NCI-H1048 (cell line): ENCODE measurements around the gene KDSR.

ENCODE experiments used
- DNase-seq: peaks from one replicate; lab custom pipeline; 2025; lab: John Stamatoyannopoulos, UW

Gene KDSR

GRCh38 chr18:63321291-63321690, 45.7 kb downstream of the KDSR start:
- DNase-seq = no peak

DNA sequence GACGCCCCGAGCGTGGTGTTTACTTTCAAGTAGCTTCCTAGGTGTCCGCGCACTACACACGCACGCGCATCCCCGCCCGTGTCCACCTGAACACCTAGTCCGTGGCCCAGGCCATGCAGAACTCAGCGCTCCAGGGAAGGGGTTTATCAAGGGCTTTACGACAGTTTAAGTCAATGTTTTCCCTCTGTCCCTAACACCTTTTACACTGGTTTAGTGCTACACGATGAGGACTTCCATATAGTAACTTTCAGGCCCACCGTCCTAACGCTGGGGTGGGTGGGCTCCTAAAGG, 46.1 kb downstream of the KDSR start:
- DNase-seq = no peak

- peak; percentile 63 for DNase-seq
These were observed 46.7 kb downstream of the KDSR start for GRCh38 chr18:63320123-63320974.

GRCh38 chr18:63319383-63320122, 47.5 kb downstream of the KDSR start, which contains the start of gene BCL2:
BCL2 (minus strand) TSS chr18:63319769.
- no peak for DNase-seq

GRCh38 chr18:63318889-63319382, 48.1 kb downstream of the KDSR start:
- no peak for DNase-seq

- DNase-seq = no peak
These were observed 48.8 kb downstream of the KDSR start for GRCh38 chr18:63317982-63318888.

GRCh38 chr18:63317556-63317946, 49.5 kb downstream of the KDSR start:
- no peak for DNase-seq

GRCh38 chr18:63316612-63317555, 50.1 kb downstream of the KDSR start:
- DNase-seq = peak; percentile 63

DNA sequence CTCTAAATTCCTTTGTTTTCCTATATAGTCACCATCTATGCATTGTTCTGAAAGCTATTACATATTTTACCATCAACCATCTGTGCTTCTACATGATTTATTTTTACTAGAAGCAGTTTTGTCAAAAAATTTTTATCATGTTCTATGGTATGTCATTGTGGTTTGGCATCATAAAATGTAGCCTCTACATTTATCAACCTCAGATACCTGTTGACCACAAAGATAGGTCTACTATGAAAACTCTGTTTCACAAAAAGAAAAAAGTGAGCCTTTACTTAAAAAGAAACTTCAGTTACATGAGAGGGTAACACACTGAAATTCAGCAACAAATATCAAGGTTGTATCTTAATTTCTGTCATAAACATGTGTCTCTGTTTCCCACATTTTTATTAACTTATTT, 51.1 kb downstream of the KDSR start:
- no peak for DNase-seq

GRCh38 chr18:63315131-63315662, 51.8 kb downstream of the KDSR start:
- no peak for DNase-seq

GRCh38 chr18:63314062-63314790, 52.8 kb downstream of the KDSR start:
- DNase-seq = no peak

GRCh38 chr18:63313396-63313917, 53.5 kb downstream of the KDSR start:
- no peak for DNase-seq

GRCh38 chr18:63312737-63313395, 54.1 kb downstream of the KDSR start:
- DNase-seq = no peak

GRCh38 chr18:63312019-63312409, 55.0 kb downstream of the KDSR start:
- no peak for DNase-seq

- DNase-seq = no peak
These were observed 55.6 kb downstream of the KDSR start for GRCh38 chr18:63311118-63312018.

DNA sequence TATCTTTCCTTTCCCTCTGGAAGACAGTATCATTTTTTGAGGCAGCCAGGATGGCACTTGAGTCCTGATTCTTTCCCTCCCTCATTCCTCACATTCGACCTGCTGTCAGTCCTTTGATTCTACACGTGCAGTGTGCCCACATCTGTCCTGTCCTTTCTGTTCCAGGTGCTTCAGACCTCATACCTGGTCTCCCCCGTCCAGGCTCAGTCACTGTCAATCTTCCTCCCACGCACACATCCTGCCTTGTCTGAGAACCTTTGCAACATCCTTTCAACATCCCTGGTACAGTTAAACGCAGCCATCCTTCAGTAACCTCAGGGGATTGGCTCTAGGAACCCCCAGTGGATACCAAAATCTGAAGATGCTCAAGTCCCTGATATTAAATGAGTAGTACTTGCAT, 57.6 kb downstream of the KDSR start:
- DNase-seq = no peak

- DNase-seq = no peak
These were observed 59.3 kb downstream of the KDSR start for GRCh38 chr18:63307551-63308200.
